ENCODE data around the gene RGS3. TPM values are rescaled to one million over a fixed set of nuclear protein-coding genes. Genes with fewer than 3 reads are reported as not detected.

The RGS3 gene
- total RNA-seq (2016; rRNA removed; fragmentation: Illumina TruSeq; extraction: Trizol) (26.7 and 28.8 TPM in 2 replicates), polyA plus RNA-seq (2011; rRNA removed) (17.1 and 18.9 TPM in 2 replicates), polyA minus RNA-seq (2011; rRNA and poly(A)+ RNA removed; ENCODE audit: low replicate concordance) (41.8 and 53.6 TPM in 2 replicates), Bru-seq, nascent RNA (percentile 64 among the genes with signal in this experiment), BruChase-seq, experiment 1, labeled RNA remaining after a 6-hour chase (percentile 59 among the genes with signal in this experiment), BruChase-seq, experiment 2, labeled RNA remaining after a 2-hour chase (percentile 62 among the genes with signal in this experiment)
- 6.9 and 7.7 TPM in 2 replicates for total RNA-seq (2016; cell fraction: cytosol; rRNA removed; fragmentation: Illumina TruSeq; extraction: Trizol; ENCODE audit: low read depth)
- total RNA-seq (2016; cell fraction: insoluble cytoplasmic fraction; rRNA removed; fragmentation: Illumina TruSeq; extraction: Trizol): 21.4 and 28.5 TPM in 2 replicates
- total RNA-seq (2016; cell fraction: membrane; rRNA removed; fragmentation: Illumina TruSeq; extraction: Trizol): 9.6 and 10.3 TPM in 2 replicates
- 30.1 and 33.4 TPM in 2 replicates for total RNA-seq (2016; cell fraction: nucleus; rRNA removed; fragmentation: Illumina TruSeq; extraction: Trizol)
- polyA plus RNA-seq (2011; cell fraction: cytosol; rRNA removed): 12.7 and 14.2 TPM in 2 replicates
- 36.7 and 52.3 TPM in 2 replicates for polyA plus RNA-seq (2011; cell fraction: nucleus; rRNA removed)
- polyA plus RNA-seq (2012): 8.7 and 10.8 TPM in 2 replicates
- 1.8 and 2.0 TPM in 2 replicates for polyA plus RNA-seq (2016; cell fraction: cytosol; fragmentation: Illumina TruSeq; extraction: Trizol; ENCODE audit: low read depth)
- 13.4 and 19.3 TPM in 2 replicates for polyA plus RNA-seq (2016; cell fraction: insoluble cytoplasmic fraction; fragmentation: Illumina TruSeq; extraction: Trizol; ENCODE audit: low read depth)
- polyA plus RNA-seq (2016; cell fraction: membrane; fragmentation: Illumina TruSeq; extraction: Trizol; ENCODE audit: low read depth): 4.1 and 4.3 TPM in 2 replicates
- 30.0 and 36.0 TPM in 2 replicates for polyA plus RNA-seq (2016; cell fraction: nucleus; fragmentation: Illumina TruSeq; extraction: Trizol; ENCODE audit: insufficient read depth, low read depth)
- 12.6 and 16.2 TPM in 2 replicates for polyA minus RNA-seq (2011; cell fraction: cytosol; rRNA and poly(A)+ RNA removed)
- 38.4 and 42.1 TPM in 2 replicates for polyA minus RNA-seq (2011; cell fraction: nucleus; rRNA and poly(A)+ RNA removed)
- long read RNA-seq, experiment 1, full-length matches to known transcripts: 2 of 11 reads
- long read RNA-seq, experiment 1, partial matches to known transcripts: 3 of 11 reads
- long read RNA-seq, experiment 1, other reads (novel, unspliced or antisense): 6 of 11 reads
- long read RNA-seq, experiment 2, full-length matches to known transcripts: 12 of 40 reads
- long read RNA-seq, experiment 2, partial matches to known transcripts: 11 of 40 reads
- long read RNA-seq, experiment 2, other reads (novel, unspliced or antisense): 17 of 40 reads

DNA sequence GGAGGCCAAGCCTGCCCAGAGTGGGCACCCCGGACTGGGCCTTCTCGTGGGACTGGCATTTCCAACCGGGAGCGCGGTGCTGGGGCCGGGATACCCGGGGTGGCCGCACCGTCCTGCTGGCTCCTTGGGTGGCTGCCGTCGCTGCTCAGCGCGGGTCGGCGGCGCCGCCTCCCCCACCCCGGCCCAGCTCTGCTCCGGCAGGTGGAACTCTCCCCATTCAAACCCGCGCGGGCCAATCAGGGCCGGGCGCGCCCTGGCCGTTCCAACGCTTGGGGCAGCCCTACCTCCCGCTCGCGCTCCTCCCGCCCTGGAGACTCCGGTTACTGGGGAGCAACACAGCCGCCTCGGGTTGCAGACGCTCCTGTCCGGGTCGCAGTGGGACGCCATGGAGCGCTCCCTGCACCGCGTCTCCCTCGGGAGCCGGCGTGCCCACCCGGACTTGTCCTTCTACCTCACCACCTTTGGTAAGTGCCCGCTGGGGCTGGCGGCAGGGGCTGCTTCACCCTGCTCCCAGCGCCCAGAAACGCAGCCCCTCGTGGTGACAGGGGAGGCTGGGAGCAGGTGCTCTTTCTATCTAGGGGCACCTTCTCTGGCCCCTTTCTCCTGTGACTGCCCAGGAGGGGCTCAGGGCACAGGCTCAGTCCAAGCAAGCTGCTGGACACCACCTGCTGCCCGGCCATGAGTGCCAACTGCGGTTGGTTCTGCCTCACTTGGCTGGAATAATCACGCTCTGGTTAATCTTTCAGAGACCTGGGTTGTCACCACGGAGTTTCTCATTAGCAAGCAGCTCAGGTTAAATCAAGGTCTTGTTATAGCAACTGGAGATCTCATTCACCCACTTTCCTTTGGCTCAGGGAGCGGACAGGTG lies at the start of gene RGS3:
Gene RGS3 (plus strand): TSS at position 310 of the 868 bp plus-strand sequence. CDS start 76 bp downstream, at position 386.
- Histone ChIP-seq H3K27ac (ENCODE audit: extremely low read length, insufficient read depth, low read length) (peak within 1 kb of the TSS; percentile 64), H3K36me3 (replicated peaks in 1 of 2; ENCODE audit: control insufficient read depth in 1 of 2, insufficient read depth in 2 of 2, low read length in 2 of 2) (no peaks in the 10 kb centered on the region), H3K4me2 (ENCODE audit: low read depth, low read length) (peak within 1 kb of the TSS; percentile 97), H3K27me3 (ENCODE audit: control insufficient read depth in 1 of 2, insufficient read depth in 2 of 2, low read length in 2 of 2) (no peaks in the 10 kb centered on the region), H3K9me3 (ENCODE audit: low read length) (no peaks in the 10 kb centered on the region), H3K79me2 (ENCODE audit: insufficient read depth, low read length) (peaks cover 51% of the 10 kb centered on the region), H3K4me3 (replicated peaks in 1 of 3; ENCODE audit: insufficient read depth in 1 of 3, low read depth in 2 of 3, low read length in 3 of 3) (peak within 1 kb of the TSS; percentile 82 to 92 (median 86)), H2AFZ (ENCODE audit: low read length) (peak within 1 kb of the TSS; percentile 86), H3K9ac (ENCODE audit: insufficient read depth, low read depth, low read length) (peak within 1 kb of the TSS; percentile 79), H3K4me1 (ENCODE audit: insufficient read depth, low read length) (peaks cover 68% of the 10 kb centered on the region), H4K20me1 (ENCODE audit: insufficient read depth, low read length) (no peaks in the 10 kb centered on the region)
- in situ Hi-C loops (cut with HindIII; ENCODE audit: extremely low pct_ligation_motif_present, low pct_unique_long_range_greater_than_20kb) (no loop called here), intact Hi-C loops (cut with micrococcal nuclease; ENCODE audit: unreplicated experiment) (loop anchor here (5.0 kb wide), 1 partner anchor 44 kb away; no protein-coding TSS in a partner anchor)
- ATAC-seq: peak; percentile 97
- ChIA-PET CTCF (ENCODE audit: low intra/inter-chr PET ratio, low total read pairs) (no interaction called here), POLR2A (interaction anchor here (0.7 to 2.5 kb wide), 8 partner anchors 8 to 187 kb away, joined by 3 to 7 read pairs (median 3); no protein-coding TSS in a partner anchor)
- FAIRE-seq: no peak
- TSS peak; percentile 57 for BruUV-seq (replicated peaks)
- WGBS (ENCODE audit: low lambda C conversion rate): 0% methylated on average over 5 of the region's 55 CpGs
- DNase-seq (ENCODE audit: low spot score): peak; percentile 66
- TF ChIP-seq CCDC6 (CRISPR knock-in tag; IDR thresholded peaks at IDR 0.05) (no peak), PTBP1 (IDR thresholded peaks at IDR 0.05; ENCODE audit: low read depth, low read length, poor library complexity, severe bottlenecking) (no peak), ZNF414 (CRISPR knock-in tag; IDR thresholded peaks at IDR 0.05) (no peak), HNRNPH1 (optimal IDR thresholded peaks at IDR 0.05; ENCODE audit: low read depth, low read length) (no peak), IKZF5 (CRISPR knock-in tag; IDR thresholded peaks at IDR 0.05) (peak; percentile 28; the same call in 1 of the 2 replicates), ZKSCAN8 (CRISPR knock-in tag; IDR thresholded peaks at IDR 0.05; ENCODE audit: borderline replicate concordance) (no peak), KLF15 (CRISPR knock-in tag; IDR thresholded peaks at IDR 0.05; ENCODE audit: borderline replicate concordance) (no peak)
- TF ChIP-seq, protein P1, sequence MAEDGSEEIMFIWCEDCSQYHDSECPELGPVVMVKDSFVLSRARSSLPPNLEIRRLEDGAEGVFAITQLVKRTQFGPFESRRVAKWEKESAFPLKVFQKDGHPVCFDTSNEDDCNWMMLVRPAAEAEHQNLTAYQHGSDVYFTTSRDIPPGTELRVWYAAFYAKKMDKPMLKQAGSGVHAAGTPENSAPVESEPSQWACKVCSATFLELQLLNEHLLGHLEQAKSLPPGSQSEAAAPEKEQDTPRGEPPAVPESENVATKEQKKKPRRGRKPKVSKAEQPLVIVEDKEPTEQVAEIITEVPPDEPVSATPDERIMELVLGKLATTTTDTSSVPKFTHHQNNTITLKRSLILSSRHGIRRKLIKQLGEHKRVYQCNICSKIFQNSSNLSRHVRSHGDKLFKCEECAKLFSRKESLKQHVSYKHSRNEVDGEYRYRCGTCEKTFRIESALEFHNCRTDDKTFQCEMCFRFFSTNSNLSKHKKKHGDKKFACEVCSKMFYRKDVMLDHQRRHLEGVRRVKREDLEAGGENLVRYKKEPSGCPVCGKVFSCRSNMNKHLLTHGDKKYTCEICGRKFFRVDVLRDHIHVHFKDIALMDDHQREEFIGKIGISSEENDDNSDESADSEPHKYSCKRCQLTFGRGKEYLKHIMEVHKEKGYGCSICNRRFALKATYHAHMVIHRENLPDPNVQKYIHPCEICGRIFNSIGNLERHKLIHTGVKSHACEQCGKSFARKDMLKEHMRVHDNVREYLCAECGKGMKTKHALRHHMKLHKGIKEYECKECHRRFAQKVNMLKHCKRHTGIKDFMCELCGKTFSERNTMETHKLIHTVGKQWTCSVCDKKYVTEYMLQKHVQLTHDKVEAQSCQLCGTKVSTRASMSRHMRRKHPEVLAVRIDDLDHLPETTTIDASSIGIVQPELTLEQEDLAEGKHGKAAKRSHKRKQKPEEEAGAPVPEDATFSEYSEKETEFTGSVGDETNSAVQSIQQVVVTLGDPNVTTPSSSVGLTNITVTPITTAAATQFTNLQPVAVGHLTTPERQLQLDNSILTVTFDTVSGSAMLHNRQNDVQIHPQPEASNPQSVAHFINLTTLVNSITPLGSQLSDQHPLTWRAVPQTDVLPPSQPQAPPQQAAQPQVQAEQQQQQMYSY (CRISPR knock-in tag; IDR thresholded peaks at IDR 0.05): no peak
